ENCODE results near the gene ECE2. TPM values are rescaled to one million over a fixed set of nuclear protein-coding genes. Genes with fewer than 3 reads are reported as not detected.

The ECE2 gene
- total RNA-seq, 1 donor from 2014 or later: not detected

- H3K9me3 Mint-ChIP-seq (ENCODE audit: low read depth): no peaks in the 10 kb centered on the region
- peaks cover 7% of the 10 kb centered on the region for H3K36me3 Mint-ChIP-seq (ENCODE audit: low read depth)
- H3K4me3 Mint-ChIP-seq (ENCODE audit: unreplicated experiment): peak within 1 kb of the TSS; percentile 82
- TF ChIP-seq, protein P1, sequence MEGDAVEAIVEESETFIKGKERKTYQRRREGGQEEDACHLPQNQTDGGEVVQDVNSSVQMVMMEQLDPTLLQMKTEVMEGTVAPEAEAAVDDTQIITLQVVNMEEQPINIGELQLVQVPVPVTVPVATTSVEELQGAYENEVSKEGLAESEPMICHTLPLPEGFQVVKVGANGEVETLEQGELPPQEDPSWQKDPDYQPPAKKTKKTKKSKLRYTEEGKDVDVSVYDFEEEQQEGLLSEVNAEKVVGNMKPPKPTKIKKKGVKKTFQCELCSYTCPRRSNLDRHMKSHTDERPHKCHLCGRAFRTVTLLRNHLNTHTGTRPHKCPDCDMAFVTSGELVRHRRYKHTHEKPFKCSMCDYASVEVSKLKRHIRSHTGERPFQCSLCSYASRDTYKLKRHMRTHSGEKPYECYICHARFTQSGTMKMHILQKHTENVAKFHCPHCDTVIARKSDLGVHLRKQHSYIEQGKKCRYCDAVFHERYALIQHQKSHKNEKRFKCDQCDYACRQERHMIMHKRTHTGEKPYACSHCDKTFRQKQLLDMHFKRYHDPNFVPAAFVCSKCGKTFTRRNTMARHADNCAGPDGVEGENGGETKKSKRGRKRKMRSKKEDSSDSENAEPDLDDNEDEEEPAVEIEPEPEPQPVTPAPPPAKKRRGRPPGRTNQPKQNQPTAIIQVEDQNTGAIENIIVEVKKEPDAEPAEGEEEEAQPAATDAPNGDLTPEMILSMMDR (IDR thresholded peaks at IDR 0.05): no peak
- DNase-seq (ENCODE audit: low spot score): peak; percentile 98
- peak within 1 kb of the TSS; percentile 96 for H3K27ac Mint-ChIP-seq (ENCODE audit: unreplicated experiment)
- no peaks in the 10 kb centered on the region for H3K27me3 Mint-ChIP-seq (ENCODE audit: low read depth)
- H3K4me1 Mint-ChIP-seq (ENCODE audit: low read depth): peaks cover 6% of the 10 kb centered on the region
Observed at GRCh38 chr3:184249412-184250166, 26.2 kb upstream of the ECE2 start, which contains the start of gene EEF1AKMT4. EEF1AKMT4 (plus strand) TSS chr3:184249672; CDS start chr3:184249695, 23 bp downstream.

GRCh38 chr3:184250167-184250828 is 25.5 kb upstream of the ECE2 start:
- Mint-ChIP-seq H3K27me3 (ENCODE audit: low read depth) (no peaks in the 10 kb centered on the region), H3K4me3 (ENCODE audit: unreplicated experiment) (peak overlapping the region; percentile 82), H3K27ac (ENCODE audit: unreplicated experiment) (peak overlapping the region; percentile 96), H3K9me3 (ENCODE audit: low read depth) (no peaks in the 10 kb centered on the region), H3K4me1 (ENCODE audit: low read depth) (peaks cover 6% of the 10 kb centered on the region), H3K36me3 (ENCODE audit: low read depth) (peaks cover 2% of the 10 kb centered on the region)
- TF ChIP-seq, protein P1 (IDR thresholded peaks at IDR 0.05): peak; percentile 89
- peak; percentile 88 for DNase-seq (ENCODE audit: low spot score)

GRCh38 chr3:184255291-184256039 is 20.4 kb upstream of the ECE2 start:
- no peak overlapping the region for H3K4me3 Mint-ChIP-seq (ENCODE audit: unreplicated experiment)
- H3K27me3 Mint-ChIP-seq (ENCODE audit: low read depth): peaks cover 3% of the 10 kb centered on the region
- peak; percentile 26 for DNase-seq (ENCODE audit: low spot score)
- peaks cover 9% of the 10 kb centered on the region for H3K36me3 Mint-ChIP-seq (ENCODE audit: low read depth)
- no peaks in the 10 kb centered on the region for H3K9me3 Mint-ChIP-seq (ENCODE audit: low read depth)
- no peak overlapping the region for H3K27ac Mint-ChIP-seq (ENCODE audit: unreplicated experiment)
- TF ChIP-seq, protein P1 (IDR thresholded peaks at IDR 0.05): no peak
- H3K4me1 Mint-ChIP-seq (ENCODE audit: low read depth): peaks cover 7% of the 10 kb centered on the region

- Mint-ChIP-seq H3K27me3 (ENCODE audit: low read depth) (peaks cover 7% of the 10 kb centered on the region), H3K4me3 (ENCODE audit: unreplicated experiment) (no peak overlapping the region), H3K27ac (ENCODE audit: unreplicated experiment) (no peak overlapping the region), H3K4me1 (ENCODE audit: low read depth) (peaks cover 17% of the 10 kb centered on the region), H3K9me3 (ENCODE audit: low read depth) (no peaks in the 10 kb centered on the region), H3K36me3 (ENCODE audit: low read depth) (peaks cover 9% of the 10 kb centered on the region)
- TF ChIP-seq, protein P1 (IDR thresholded peaks at IDR 0.05): no peak
- peak; percentile 82 for DNase-seq (ENCODE audit: low spot score)
Observed at GRCh38 chr3:184257083-184257915, 18.5 kb upstream of the ECE2 start.

All from chondrocyte (in vitro differentiated cells).